ENCODE measurements around the gene DARS1. TPM values are rescaled to one million over a fixed set of nuclear protein-coding genes. Genes with fewer than 3 reads are reported as not detected.

Gene DARS1
- total RNA-seq, 1 experiment from 2014 or later: 63.0 TPM

DNA sequence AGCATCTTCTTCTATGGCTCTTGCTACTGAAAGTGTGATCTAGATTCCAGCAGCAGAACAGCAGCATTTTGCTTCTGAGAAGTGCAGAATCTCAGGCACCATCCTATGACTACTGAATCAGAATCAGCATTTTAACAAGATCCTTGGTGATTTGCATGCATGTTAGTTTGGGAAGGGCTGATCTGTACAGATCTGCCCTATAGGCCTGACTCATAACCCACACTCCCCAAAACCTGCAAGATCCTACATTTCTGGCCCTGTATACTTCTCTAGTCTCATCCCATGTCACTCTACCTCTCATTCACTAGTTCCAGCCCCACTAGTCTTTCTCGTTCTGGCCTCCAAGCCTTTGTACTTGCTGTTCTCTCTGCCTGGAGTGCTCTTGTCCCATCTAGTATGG lies 15.7 kb upstream of the DARS1 start:
- Histone ChIP-seq H3K27me3 (ENCODE audit: insufficient read depth, low read depth) (no peaks in the 10 kb centered on the region), H3K36me3 (ENCODE audit: low read depth) (no peaks in the 10 kb centered on the region), H3K4me2 (no peak overlapping the region), H3K27ac (no peak overlapping the region), H3K4me3 (no peak overlapping the region), H3F3A (ENCODE audit: insufficient read depth, low read depth) (no peaks in the 10 kb centered on the region), H3K9me2 (ENCODE audit: insufficient read depth) (no peaks in the 10 kb centered on the region), H3K4me1 (replicated peaks; ENCODE audit: insufficient read depth) (0 out of 2 replicates have a peak, but pooled peaks cover 4% of the 10 kb centered on the region), H4K20me1 (ENCODE audit: insufficient read depth) (no peaks in the 10 kb centered on the region), H2AFZ (no peak overlapping the region), H3K79me2 (ENCODE audit: low read depth) (no peaks in the 10 kb centered on the region), H3K9me3 (ENCODE audit: insufficient read depth, low read depth) (no peaks in the 10 kb centered on the region)
- ChIA-PET POLR2A (ENCODE audit: unreplicated experiment) (no interaction called here), CTCF (no interaction called here)
- no TSS peak for BruUV-seq (replicated peaks)
- no peak for TF ChIP-seq EZH2 (IDR thresholded peaks at IDR 0.05; ENCODE audit: low read depth)
- TF ChIP-seq, protein P1, sequence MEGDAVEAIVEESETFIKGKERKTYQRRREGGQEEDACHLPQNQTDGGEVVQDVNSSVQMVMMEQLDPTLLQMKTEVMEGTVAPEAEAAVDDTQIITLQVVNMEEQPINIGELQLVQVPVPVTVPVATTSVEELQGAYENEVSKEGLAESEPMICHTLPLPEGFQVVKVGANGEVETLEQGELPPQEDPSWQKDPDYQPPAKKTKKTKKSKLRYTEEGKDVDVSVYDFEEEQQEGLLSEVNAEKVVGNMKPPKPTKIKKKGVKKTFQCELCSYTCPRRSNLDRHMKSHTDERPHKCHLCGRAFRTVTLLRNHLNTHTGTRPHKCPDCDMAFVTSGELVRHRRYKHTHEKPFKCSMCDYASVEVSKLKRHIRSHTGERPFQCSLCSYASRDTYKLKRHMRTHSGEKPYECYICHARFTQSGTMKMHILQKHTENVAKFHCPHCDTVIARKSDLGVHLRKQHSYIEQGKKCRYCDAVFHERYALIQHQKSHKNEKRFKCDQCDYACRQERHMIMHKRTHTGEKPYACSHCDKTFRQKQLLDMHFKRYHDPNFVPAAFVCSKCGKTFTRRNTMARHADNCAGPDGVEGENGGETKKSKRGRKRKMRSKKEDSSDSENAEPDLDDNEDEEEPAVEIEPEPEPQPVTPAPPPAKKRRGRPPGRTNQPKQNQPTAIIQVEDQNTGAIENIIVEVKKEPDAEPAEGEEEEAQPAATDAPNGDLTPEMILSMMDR (conservative IDR thresholded peaks at IDR 0.05): no peak
- intact Hi-C loops (cut with micrococcal nuclease; ENCODE audit: unreplicated experiment): no loop called here
- DNase-seq: no peak

DNA sequence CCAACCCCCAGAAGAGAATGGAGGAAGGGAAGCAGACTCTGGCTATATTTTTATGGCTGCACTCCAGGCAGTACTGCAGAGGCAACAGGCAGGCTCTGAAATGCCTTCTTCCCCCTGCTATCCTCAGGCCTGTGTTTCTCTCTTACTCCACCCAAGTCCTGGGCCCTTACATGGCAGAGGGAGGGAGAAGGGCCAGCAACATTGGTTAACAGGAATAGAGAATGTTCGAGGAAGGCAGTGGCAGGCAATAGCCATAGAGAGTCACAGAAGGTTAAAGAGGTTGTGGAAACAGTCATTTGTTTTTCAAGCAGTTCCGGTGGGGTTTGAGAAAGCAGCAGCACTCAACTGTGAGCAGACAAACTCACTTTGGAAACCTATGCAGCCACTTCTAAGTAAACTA lies 15.1 kb upstream of the DARS1 start:
- H3F3A ChIP-seq (ENCODE audit: insufficient read depth, low read depth): no peaks in the 10 kb centered on the region
- H3K9me2 ChIP-seq (ENCODE audit: insufficient read depth): no peaks in the 10 kb centered on the region
- TF ChIP-seq, protein P1 (conservative IDR thresholded peaks at IDR 0.05): no peak
- TF ChIP-seq EZH2 (IDR thresholded peaks at IDR 0.05; ENCODE audit: low read depth): no peak
- H3K4me1 ChIP-seq (replicated peaks; ENCODE audit: insufficient read depth): no peaks in the 10 kb centered on the region
- no peaks in the 10 kb centered on the region for H4K20me1 ChIP-seq (ENCODE audit: insufficient read depth)
- H3K36me3 ChIP-seq (ENCODE audit: low read depth): no peaks in the 10 kb centered on the region
- intact Hi-C loops (cut with micrococcal nuclease; ENCODE audit: unreplicated experiment): no loop called here
- H3K4me3 ChIP-seq: no peak overlapping the region
- ChIA-PET POLR2A (ENCODE audit: unreplicated experiment) (no interaction called here), CTCF (no interaction called here)
- BruUV-seq (replicated peaks): no TSS peak
- no peak overlapping the region for H3K27ac ChIP-seq
- no peaks in the 10 kb centered on the region for H3K9me3 ChIP-seq (ENCODE audit: insufficient read depth, low read depth)
- DNase-seq: no peak
- no peak overlapping the region for H3K4me2 ChIP-seq
- no peaks in the 10 kb centered on the region for H3K27me3 ChIP-seq (ENCODE audit: insufficient read depth, low read depth)
- no peak overlapping the region for H2AFZ ChIP-seq
- H3K79me2 ChIP-seq (ENCODE audit: low read depth): no peaks in the 10 kb centered on the region

DNA sequence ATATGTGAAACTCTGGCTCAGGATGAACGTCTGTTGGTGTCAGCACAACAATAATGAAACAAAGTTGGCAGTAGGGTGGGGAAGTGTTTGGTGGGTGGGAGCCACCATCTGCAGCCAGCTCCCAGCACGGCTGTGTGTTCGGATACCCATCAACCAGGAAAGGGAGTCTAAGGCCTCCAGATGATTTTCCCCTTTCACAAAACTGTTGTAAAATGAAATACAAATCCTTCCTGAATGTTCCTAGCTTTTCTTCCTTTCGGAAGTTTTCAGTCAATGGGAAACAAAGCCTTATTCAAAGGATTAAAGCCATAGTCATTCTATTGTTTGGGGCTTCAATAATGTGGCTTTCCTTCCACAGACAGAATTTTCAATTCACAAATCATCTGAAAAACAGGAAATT lies 14.5 kb upstream of the DARS1 start:
- Histone ChIP-seq H3K9me3 (ENCODE audit: insufficient read depth, low read depth) (no peaks in the 10 kb centered on the region), H3K4me2 (no peak overlapping the region), H3K4me3 (no peak overlapping the region), H2AFZ (no peak overlapping the region), H3K27ac (no peak overlapping the region), H4K20me1 (ENCODE audit: insufficient read depth) (no peaks in the 10 kb centered on the region), H3K9me2 (ENCODE audit: insufficient read depth) (no peaks in the 10 kb centered on the region), H3K79me2 (ENCODE audit: low read depth) (no peaks in the 10 kb centered on the region), H3K4me1 (replicated peaks; ENCODE audit: insufficient read depth) (no peaks in the 10 kb centered on the region), H3K27me3 (ENCODE audit: insufficient read depth, low read depth) (no peaks in the 10 kb centered on the region), H3F3A (ENCODE audit: insufficient read depth, low read depth) (no peaks in the 10 kb centered on the region), H3K36me3 (ENCODE audit: low read depth) (no peaks in the 10 kb centered on the region)
- TF ChIP-seq, protein P1 (conservative IDR thresholded peaks at IDR 0.05): no peak
- no peak for TF ChIP-seq EZH2 (IDR thresholded peaks at IDR 0.05; ENCODE audit: low read depth)
- CTCF ChIA-PET: no interaction called here
- POLR2A ChIA-PET (ENCODE audit: unreplicated experiment): no interaction called here
- DNase-seq: no peak
- no TSS peak for BruUV-seq (replicated peaks)
- intact Hi-C loops (cut with micrococcal nuclease; ENCODE audit: unreplicated experiment): no loop called here

Measured in PC-9 (cell line).